A673 (cell line): ENCODE data around the gene SEL1L. TPM values are rescaled to one million over a fixed set of nuclear protein-coding genes. Genes with fewer than 3 reads are reported as not detected.

Experiments
- BruUV-seq: library from RNA; stranded (reverse); fragments of 400-500 nt; replicated peaks from 2 replicates; lab custom pipeline; 2021; lab: Mats Ljungman, UMichigan
- CTCF ChIA-PET: fragments of 300-600 bp; sonication (Branson Sonifier 250); formaldehyde crosslinking; loops from one replicate; lab custom pipeline; 2022; ENCODE audit warnings: antibody characterized with exemption; lab: Charles Lee
- POLR2A ChIA-PET: fragments of 300-600 bp; sonication (Branson Sonifier 250); formaldehyde crosslinking; loops from one replicate; lab custom pipeline; 2022; ENCODE audit warnings: antibody characterized with exemption; ENCODE audit not compliant: low non-redundant PET; lab: Charles Lee
- DNase-seq: peaks from one replicate; pipeline ENCODE4 v3.0.0-alpha.2; 2015; ENCODE audit warnings: low spot score
- H3K27ac ChIP-seq: fragments of 200-600 bp; sonication (generic); 2 replicates; pipeline ENCODE4 v1.5.1; 2016; ENCODE audit warnings: mixed run types, low read depth, mild to moderate bottlenecking, mixed read lengths, antibody characterized with exemption, low read length; ENCODE audit not compliant: poor library complexity, severe bottlenecking
- H3K27me3 ChIP-seq: fragments of 200-600 bp; sonication (generic); replicated peaks from 2 replicates; pipeline ENCODE4 v1.6.1; 2017; ENCODE audit warnings: mixed run types, low read depth, mild to moderate bottlenecking, mixed read lengths, antibody characterized with exemption, low read length; ENCODE audit not compliant: insufficient read depth, poor library complexity
- H3K36me3 ChIP-seq: fragments of 200-600 bp; sonication (generic); 2 replicates; pipeline ENCODE4 v1.6.1; 2016; ENCODE audit warnings: mixed run types, mild to moderate bottlenecking, mixed read lengths, antibody characterized with exemption, low read length; ENCODE audit not compliant: insufficient read depth, poor library complexity, severe bottlenecking
- H3K4me1 ChIP-seq: fragments of 200-600 bp; sonication (generic); 2 replicates; pipeline ENCODE4 v1.6.1; 2017; ENCODE audit warnings: mixed run types, mild to moderate bottlenecking, mixed read lengths, antibody characterized with exemption, low read length; ENCODE audit not compliant: insufficient read depth, poor library complexity, severe bottlenecking
- H3K4me3 ChIP-seq: fragments of 200-600 bp; sonication (generic); 2 replicates; pipeline ENCODE4 v1.5.1; 2016; ENCODE audit warnings: low read depth, mixed run types, mild to moderate bottlenecking, mixed read lengths, low read length; ENCODE audit not compliant: poor library complexity, severe bottlenecking
- H3K9me3 ChIP-seq: fragments of 200-600 bp; sonication (generic); 2 replicates; pipeline ENCODE4 v1.6.1; 2016; ENCODE audit warnings: mixed run types, low read depth, mild to moderate bottlenecking, mixed read lengths, antibody characterized with exemption, low read length; ENCODE audit not compliant: poor library complexity, severe bottlenecking
- EZH2 ChIP-seq: fragments of 200-600 bp; sonication (generic); IDR thresholded peaks from 2 replicates; pipeline ENCODE4 v1.6.1; 2017; ENCODE audit warnings: borderline replicate concordance, low read depth, mild to moderate bottlenecking, mixed read lengths, antibody characterized with exemption, low read length; ENCODE audit not compliant: poor library complexity, severe bottlenecking
- intact Hi-C: fragments of 100-400 bp; cut with micrococcal nuclease; formaldehyde crosslinking; loops from one replicate; pipeline ENCODE4 v1.10.0; 2022; ENCODE audit not compliant: unreplicated experiment
- total RNA-seq: library from RNA; stranded (reverse); gene quantifications from 2 replicates; pipeline ENCODE4 v1.2.3, GENCODE V29; 2021
- TF ChIP-seq, protein P1 (sequence below): fragments of 300-800, 200-600 bp; sonication (generic); conservative IDR thresholded peaks from 2 replicates; pipeline ENCODE4 v1.5.1; 2017; ENCODE audit warnings: low read depth, mild to moderate bottlenecking, antibody characterized with exemption, low read length, moderate library complexity, mixed read lengths

Gene SEL1L
- total RNA-seq, 1 experiment from 2014 or later = 52.5 TPM

- TF ChIP-seq, protein P1, sequence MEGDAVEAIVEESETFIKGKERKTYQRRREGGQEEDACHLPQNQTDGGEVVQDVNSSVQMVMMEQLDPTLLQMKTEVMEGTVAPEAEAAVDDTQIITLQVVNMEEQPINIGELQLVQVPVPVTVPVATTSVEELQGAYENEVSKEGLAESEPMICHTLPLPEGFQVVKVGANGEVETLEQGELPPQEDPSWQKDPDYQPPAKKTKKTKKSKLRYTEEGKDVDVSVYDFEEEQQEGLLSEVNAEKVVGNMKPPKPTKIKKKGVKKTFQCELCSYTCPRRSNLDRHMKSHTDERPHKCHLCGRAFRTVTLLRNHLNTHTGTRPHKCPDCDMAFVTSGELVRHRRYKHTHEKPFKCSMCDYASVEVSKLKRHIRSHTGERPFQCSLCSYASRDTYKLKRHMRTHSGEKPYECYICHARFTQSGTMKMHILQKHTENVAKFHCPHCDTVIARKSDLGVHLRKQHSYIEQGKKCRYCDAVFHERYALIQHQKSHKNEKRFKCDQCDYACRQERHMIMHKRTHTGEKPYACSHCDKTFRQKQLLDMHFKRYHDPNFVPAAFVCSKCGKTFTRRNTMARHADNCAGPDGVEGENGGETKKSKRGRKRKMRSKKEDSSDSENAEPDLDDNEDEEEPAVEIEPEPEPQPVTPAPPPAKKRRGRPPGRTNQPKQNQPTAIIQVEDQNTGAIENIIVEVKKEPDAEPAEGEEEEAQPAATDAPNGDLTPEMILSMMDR = no peak
- TF ChIP-seq EZH2 = no peak
- BruUV-seq = no TSS peak
- ChIA-PET CTCF (no interaction called here), POLR2A (no interaction called here)
- Histone ChIP-seq H3K27ac (no peak overlapping the region), H3K27me3 (no peaks in the 10 kb centered on the region), H3K36me3 (no peaks in the 10 kb centered on the region), H3K4me1 (peaks cover 15% of the 10 kb centered on the region), H3K4me3 (no peak overlapping the region), H3K9me3 (no peaks in the 10 kb centered on the region)
- intact Hi-C loops = no loop called here
- DNase-seq = no peak
Measured at GRCh38 chr14:81429028-81429427, 104.6 kb downstream of the SEL1L start.

DNA sequence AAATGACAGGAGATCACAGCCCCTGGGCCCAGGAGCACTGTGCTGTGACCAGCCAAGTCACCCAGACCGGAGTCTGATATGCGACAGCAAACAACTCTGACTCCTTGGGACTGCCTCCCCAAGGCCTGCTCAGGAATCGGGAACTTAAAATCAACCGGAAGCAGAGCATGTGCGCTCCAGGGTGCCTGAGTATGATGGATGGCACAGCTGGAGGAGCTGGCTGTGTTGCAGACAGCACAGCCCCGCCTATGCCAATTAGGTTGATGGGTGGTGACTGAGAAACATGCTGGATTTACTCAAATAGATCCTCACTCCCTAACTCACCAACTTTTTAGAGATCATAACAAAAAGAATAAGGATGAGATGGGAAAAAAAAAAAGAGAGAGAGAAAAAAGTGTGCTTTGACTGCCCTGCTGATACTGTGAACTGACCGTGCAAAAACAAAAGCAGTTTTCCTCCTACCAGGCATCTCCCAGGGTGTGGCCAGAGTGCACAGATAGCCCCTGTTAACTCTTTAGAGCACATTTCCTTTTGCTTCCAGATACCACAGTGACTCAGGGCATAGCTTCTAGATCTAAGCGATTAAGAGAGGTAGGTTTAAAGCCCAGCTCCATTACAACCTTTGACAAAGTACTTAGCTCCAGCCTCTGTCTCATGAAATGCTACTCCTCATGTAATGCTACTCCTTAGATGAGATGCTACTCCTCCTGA lies 106.2 kb downstream of the SEL1L start:
- no peak for TF ChIP-seq EZH2
- TF ChIP-seq, protein P1 = no peak
- no peaks in the 10 kb centered on the region for H3K27me3 ChIP-seq
- BruUV-seq = no TSS peak
- intact Hi-C loops = no loop called here
- peaks cover 15% of the 10 kb centered on the region for H3K4me1 ChIP-seq
- ChIA-PET POLR2A (no interaction called here), CTCF (no interaction called here)
- no peaks in the 10 kb centered on the region for H3K9me3 ChIP-seq
- H3K36me3 ChIP-seq = no peaks in the 10 kb centered on the region
- H3K4me3 ChIP-seq = no peak overlapping the region
- DNase-seq = peak; percentile 89
- H3K27ac ChIP-seq = no peak overlapping the region

GRCh38 chr14:81423504-81423903 lies 110.1 kb downstream of the SEL1L start:
- CTCF ChIA-PET = no interaction called here

More at GRCh38 chr14:81423504-81423903, 110.1 kb downstream of the SEL1L start:
- no peaks in the 10 kb centered on the region for H3K9me3 ChIP-seq
- TF ChIP-seq, protein P1 = no peak
- no peak for TF ChIP-seq EZH2
- intact Hi-C loops = no loop called here
- H3K4me1 ChIP-seq = peaks cover 15% of the 10 kb centered on the region
- DNase-seq = no peak
- H3K27ac ChIP-seq = no peak overlapping the region
- POLR2A ChIA-PET = no interaction called here
- no TSS peak for BruUV-seq
- H3K27me3 ChIP-seq = no peaks in the 10 kb centered on the region
- no peaks in the 10 kb centered on the region for H3K36me3 ChIP-seq
- no peak overlapping the region for H3K4me3 ChIP-seq

Other genes with a start within 250 kb of the SEL1L start
- 8.6 and 13.4 TPM in 2 replicates for gene STON2, start 133.5 kb downstream of the SEL1L start, total RNA-seq